Gastroesophageal sphincter (tissue), 3 donors: ENCODE data around the gene SLMAP.

Experiments
- CTCF ChIP-seq, 4 experiments: fragments of 200-600 bp in 2 of 4; fragments of 450-650 bp in 2 of 4; sonication (generic) in 1 of 4; IDR thresholded peaks; one replicate each; pipeline ENCODE4 v1.5.1; 2017 to 2019; ENCODE audit warnings: antibody characterized with exemption in 4 of 4, mild to moderate bottlenecking in 2 of 4, moderate library complexity in 2 of 4
- EP300 ChIP-seq: sonication (generic); formaldehyde crosslinking; IDR thresholded peaks from one replicate; pipeline ENCODE4 v1.6.1; 2017; ENCODE audit warnings: antibody characterized with exemption, mild to moderate bottlenecking
- POLR2A ChIP-seq, 2 donors: fragments of 450-650 bp; IDR thresholded peaks; one replicate each; pipeline ENCODE4 v1.6.1; 2017; ENCODE audit warnings: antibody characterized with exemption in 2 of 2, mild to moderate bottlenecking in 2 of 2, moderate library complexity in 1 of 2
- POLR2AphosphoS5 ChIP-seq: sonication (generic); formaldehyde crosslinking; IDR thresholded peaks from one replicate; pipeline ENCODE4 v1.6.1; 2017; ENCODE audit warnings: antibody characterized with exemption

- TF ChIP-seq CTCF (IDR thresholded peaks at IDR 0.05): no peak
- TF ChIP-seq POLR2A (IDR thresholded peaks at IDR 0.05): no peak
- TF ChIP-seq POLR2AphosphoS5: peak; percentile 17
- no peak for TF ChIP-seq EP300
Measured at GRCh38 chr3:57923101-57923500, 167.0 kb downstream of the SLMAP start.
